NCI-H2107 (cell line): ENCODE results near the gene MRAP2.

Experiments
- DNase-seq: peaks from one replicate; lab custom pipeline; 2025; lab: John Stamatoyannopoulos, UW

Gene MRAP2, protein sequence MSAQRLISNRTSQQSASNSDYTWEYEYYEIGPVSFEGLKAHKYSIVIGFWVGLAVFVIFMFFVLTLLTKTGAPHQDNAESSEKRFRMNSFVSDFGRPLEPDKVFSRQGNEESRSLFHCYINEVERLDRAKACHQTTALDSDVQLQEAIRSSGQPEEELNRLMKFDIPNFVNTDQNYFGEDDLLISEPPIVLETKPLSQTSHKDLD

DNA sequence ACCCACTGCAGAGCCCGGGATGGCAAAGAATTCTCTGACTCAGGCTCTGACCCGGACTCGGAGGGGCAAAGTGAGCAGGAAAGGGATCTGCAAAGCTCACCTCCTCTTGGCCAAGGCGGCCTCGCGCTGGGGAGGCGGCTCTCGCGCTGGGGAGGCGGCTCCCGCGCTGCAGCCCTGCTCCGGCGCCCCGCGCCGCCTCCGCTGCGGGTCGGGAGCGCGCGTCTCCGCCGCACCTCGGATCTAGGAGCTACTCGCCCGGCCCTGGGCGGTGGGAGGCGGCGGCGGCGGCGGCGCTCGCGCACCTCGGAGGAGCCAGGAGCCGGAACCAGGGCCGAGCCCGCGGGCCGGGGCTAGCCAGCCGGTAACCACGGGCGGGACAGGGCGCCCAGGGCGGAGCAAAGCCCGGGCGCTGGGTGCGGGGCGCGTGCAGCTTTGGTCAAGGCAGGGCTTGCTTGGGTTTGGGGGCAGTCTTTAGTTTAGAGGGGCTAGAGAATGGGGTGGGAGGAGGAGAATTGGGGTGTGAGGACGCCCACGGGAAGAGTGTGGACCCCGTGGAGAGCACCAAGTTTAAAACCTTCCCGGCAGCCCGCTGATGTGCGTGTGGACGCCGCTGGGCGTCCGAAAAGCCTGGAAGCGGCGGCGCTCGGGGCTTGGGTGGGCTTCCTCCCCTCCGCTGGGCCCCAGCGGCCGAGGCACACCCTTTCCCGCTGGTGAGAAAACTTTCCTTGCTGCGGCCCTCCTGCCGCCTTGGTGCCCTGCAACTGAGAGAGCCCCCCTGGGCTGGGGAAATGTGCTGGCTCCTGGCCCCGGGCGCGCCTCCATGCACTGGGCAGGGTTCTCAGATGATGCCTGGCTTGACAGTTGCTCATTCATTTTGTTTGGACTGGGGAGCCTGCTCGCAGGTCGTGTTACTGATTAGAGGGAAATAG, at the start of gene MRAP2:
MRAP2 (plus strand) TSS at position 250 of the 929 bp plus-strand sequence. CDS start 21,547 bp downstream, outside the sequence.
- DNase-seq = peak; percentile 32

DNA sequence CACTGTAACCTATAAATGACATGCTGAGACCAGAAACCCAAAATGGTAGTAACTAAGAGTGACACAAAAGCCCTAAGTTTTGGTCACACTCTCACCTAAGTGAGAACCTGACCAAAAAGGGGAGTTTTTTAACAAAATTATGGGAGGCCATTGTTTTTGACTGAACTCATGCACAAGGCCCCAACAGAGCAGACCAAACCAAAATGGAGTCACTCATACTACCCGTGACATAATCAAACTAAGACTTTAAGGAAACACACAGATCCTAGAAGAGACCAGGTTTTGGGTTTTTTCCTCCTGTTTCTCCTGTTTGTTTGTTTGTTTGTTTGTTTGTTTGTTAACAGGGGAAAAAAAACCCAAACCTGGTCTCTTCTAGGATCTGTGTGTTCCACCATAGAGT, 49.2 kb upstream of the MRAP2 start:
- DNase-seq = no peak

DNA sequence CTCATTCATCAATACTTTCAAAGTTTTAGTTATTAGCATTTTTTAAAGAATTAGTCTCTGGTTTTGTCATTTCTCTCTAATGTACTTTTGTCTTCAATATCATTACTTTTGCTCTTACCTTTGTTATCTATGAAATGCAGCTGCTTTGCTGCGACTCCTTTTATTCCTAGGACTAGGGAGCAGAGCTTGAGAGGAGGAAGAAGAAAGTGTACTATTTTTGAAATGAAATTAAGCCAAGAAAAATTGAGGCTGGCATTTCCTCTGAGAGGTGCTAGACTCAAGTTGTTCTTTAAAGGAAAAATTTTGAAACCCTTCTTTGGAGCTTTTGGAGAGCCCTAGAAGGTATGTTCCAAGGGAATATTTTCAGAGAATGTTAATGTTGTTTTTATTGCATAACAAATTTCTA, 48.3 kb upstream of the MRAP2 start:
- DNase-seq = no peak

DNA sequence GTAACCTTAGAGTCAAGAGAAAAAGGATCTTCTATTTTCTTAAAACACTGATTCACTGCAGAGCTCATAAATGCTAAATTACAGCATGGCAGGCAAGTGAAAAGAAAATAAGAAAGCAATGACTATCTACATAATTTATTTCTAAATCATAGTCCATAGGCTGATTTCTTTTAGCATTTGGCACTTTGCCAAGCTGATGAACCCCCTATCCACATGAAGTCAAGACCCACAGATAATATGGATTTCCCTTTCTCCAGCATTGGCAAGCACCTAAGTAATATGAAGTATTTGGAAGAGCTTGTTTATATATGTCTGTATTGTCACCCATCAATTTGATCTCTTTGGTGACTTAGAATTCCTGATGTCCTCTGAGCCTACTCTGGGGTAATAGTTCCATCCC, 47.9 kb upstream of the MRAP2 start:
- no peak for DNase-seq

DNA sequence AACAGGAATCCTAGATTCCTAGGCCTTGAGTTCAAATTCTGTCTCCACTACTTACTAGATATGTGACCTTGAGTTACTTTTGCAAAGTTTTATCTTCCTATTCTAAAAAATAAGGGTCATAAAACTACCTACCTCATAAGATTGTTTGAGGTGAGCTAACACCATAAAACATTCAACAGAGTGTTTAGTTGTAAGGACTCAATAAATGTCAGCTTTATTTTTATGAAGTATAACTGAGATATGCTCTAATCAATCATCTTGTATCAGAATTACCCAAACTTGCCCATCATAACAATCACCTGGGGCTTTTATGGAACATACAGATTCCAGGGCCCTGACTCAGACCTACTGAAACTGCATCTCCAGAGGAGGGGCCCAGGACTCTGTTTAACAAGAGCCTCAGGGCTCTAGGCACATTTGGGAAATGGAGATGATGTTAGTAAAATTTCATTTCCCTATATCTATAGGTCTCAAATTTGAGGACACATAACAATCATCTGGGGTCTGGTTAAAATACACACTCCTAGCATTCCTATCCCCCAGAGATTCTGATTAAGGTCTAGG, 35.5 kb upstream of the MRAP2 start:
- DNase-seq = no peak

DNA sequence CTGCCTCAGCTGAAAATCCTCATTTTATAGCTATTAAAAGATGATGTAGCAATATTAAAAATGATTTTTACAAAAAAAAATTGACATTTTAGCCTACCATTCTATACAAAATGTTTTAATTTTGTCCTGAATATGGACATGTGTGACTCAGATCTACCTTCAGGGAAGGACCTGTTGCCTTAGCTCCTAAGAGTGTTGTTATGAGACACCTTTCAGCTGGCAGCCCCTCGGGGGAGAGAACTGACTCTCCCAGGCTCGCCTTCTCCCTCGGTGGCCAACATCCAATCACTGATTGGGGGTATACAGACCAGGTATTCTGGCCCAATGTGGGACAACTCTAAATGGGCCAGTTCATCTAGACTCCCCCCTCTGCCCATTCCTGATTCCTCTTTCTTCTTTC, 32.5 kb upstream of the MRAP2 start:
- no peak for DNase-seq

DNA sequence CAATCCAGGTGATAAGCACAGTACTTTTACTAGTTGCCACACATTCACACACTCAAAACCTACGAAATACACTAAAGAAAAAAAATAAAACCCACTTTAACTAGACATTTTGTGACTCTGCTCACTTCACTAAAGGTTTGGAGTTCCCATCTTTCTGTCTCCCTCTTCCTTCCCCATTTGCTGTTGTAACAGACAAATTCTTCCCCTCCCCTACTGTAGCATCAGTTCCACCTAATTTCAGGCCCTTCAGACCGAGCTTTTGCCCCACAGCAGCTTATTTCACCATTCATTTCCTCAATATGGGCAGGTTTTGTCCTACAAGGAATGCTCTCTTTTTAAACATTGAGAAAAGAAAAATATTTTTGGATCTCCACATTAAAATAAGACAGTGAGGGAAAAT, 31.3 kb upstream of the MRAP2 start:
- no peak for DNase-seq

DNA sequence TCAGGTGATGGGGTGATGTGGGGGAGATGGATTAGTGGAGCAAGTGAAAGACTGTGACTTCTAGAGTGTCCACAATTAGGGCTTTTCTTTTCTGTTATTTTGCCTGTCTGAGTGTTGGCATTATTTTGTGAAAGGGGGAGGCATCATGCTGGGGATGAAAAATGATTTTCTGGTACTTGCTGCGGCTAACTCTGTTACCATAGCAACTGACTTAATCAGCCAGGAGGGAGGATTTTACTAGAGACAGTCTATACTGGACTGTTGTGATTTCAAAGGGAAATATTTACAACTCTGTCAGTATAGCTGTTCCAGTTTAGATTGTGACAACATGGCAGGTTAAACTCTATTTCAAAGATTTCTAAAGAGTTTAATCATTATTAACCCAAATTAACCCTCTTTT, 30.4 kb upstream of the MRAP2 start:
- no peak for DNase-seq

DNA sequence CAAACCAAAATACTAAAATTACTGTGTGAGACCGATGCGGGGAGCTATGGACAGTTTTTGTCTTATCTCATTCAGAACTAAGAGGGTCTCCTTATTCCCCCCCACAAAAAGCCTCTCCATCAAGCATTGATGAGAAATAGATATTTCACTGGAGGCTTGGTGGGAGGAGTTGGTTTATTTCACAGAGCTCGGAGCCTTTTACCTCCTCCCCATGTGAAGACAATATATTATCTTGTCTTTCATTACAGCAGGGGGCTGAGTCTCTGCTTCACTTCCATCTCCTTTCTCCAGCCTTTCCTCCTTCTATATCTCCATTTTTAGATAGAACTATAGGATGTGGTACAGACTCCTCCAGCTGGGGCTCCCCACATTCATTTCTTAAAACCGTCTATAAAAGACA, 29.9 kb upstream of the MRAP2 start:
- no peak for DNase-seq

DNA sequence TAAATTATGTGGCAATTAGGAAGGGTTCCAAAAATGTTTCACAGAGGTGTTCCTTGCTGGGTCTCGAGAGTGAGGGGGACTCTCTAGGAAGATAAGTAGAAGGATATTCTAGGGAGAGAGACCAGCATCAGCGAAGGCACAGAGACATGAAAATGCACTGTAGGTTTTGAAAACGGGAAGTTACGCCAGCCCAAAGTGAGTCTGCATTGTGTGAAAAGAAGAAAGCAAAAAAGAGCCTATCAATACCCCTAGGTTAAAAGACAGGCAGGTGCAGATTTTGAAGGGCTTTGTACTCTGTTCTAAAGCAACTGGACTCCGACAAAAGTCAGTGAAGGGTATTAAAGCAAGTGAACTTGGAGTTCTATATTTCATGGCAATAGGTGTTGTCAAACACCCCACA, 25.7 kb upstream of the MRAP2 start:
- no peak for DNase-seq

DNA sequence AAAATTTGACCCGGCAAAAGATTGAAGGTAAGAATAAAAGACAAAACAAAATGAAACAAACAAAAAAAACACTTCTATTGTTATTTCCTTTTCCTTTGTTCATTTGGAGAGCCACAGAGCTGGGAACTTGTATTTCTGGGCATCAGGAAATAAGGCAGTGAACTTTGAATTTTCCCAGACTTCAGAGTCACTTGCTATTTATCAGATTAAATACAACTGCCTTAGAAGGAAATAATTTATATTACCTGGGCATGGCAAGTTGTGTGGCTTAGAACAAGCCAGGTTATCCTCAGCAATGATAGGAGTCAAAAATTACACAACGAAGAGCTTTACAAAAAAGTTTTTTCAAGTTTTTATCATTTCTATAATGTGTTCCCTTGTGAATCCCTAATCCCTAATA, 20.2 kb upstream of the MRAP2 start:
- DNase-seq = no peak

DNA sequence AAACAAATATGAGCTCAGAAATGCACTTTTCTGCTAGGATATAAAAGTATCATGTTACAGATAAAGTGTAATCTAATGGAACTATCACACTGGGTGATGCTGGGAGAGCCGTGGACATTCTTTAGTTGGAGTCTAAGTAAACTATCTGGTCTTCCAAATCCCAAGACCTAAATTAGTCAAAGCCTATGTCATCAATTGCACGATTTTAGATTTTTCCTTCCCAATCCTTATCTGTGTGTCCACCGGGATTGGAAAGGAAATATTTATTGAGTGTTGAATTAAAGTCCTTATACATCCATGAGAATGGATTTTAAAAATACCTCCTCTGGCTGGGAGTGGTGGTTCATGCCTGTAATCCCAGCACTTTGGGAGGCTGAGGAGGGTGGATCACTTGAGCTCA, 19.6 kb upstream of the MRAP2 start:
- DNase-seq = no peak

DNA sequence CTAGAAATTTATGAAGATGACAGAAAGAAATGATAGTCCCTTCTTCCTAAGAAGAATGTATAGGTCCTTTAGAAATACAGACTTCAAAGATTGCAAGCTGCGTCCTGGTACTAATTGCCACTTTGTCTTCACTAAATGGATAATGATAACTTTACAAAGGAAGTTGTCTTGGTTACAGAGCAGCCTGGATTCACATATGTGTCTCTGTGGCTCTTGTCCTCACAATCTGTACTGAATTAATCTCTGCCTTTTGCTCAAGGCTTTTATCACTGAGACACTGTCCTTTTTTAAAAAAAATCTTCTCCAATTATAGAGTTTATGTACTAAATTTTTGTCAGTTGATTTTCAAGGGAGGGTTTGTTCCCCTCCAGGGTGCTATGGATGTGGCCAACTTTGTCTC, 17.5 kb upstream of the MRAP2 start:
- DNase-seq = no peak

DNA sequence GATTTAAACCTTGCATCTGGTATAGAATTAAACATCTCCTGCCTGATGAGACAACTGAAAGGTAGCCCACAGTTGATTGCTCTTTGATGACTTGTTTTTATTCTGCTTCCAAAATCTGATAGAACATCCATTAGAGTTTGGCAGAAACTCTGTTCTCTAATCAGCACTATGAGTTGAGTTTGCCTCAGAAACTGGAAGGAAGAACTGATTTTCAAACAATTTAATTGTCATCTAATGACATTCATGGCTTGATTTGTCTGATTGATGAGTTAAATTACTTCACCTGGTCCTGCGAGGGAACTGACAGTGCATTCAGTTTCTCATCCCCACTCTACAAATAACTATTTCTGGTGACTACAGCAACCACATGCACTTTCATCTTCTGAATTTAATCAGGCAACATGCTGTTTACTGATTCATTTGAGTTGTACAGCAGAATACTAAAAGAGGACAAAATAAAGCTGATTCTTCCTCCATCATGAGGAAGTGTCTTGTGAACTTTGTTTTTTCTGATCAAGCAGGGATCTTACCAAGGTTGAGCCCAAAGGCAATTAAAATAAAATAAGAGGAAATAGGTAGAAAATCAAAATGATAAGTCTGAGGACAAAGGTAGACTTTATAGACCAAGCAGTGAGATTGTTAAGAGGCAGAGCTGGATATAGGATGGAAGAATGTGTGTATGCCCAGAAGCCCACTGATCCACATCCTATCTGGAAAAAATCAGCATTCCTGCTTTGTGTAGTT, 15.7 kb upstream of the MRAP2 start:
- no peak for DNase-seq

DNA sequence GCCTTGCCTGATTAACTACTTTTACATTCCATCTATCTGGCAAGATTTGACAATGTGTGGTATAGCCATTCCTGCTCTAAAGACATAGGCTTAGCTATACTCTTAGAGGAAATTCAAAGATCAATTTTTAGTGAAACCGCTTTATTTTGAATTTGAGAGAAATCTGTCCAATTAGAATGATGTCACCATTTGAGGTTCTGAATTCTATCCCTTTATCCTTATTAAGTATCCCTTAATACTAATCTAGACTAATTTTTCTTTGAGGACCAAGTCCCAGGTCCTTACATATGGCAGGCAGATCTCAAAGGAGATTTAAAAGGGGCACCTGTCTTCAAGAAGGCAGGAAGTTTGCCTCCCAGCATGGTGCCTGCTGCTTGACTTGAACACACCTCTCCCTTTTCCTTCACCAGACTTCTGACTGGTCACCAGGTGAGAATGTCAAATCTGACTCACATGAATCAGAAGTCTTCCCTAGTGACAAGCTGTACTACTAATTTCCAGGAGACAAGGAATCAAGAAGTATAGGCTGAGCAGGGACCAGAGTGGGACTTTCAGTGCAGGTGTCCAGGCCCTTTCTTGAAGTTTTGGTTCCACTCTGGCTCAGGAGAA, 15.0 kb upstream of the MRAP2 start:
- no peak for DNase-seq

DNA sequence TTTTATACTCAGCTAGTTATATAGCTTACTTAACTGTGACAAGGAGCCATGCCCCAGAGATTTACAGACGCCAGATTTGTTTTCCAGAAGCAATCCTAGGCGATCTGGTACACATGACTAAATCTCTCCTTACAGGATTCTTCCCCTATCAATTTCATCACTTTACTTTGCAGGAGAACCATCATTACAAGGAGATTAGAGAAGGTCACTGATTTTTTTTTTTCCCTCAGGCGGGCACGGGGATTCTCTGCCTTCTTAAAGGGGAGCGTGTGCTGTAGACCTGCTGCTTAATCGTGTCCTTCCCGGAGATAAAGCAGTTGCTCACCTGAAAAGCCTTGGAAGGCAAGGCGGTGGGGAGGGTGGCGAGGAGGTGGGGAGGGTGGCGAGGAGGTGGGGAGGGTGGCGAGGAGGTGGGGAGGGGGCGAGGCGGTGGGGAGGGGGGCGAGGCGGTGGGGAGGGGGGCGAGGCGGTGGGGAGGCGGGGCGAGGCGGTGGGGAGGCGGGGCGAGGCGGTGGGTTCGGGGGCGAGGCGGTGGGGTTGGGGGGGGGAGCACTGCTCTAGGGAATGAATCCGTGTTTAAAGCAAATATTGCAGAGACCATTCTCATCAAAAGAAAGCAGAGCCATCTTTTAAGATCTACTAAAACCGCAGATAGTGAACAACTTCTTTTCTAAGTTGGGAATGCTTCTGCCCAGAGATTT, 14.3 kb upstream of the MRAP2 start:
- no peak for DNase-seq

DNA sequence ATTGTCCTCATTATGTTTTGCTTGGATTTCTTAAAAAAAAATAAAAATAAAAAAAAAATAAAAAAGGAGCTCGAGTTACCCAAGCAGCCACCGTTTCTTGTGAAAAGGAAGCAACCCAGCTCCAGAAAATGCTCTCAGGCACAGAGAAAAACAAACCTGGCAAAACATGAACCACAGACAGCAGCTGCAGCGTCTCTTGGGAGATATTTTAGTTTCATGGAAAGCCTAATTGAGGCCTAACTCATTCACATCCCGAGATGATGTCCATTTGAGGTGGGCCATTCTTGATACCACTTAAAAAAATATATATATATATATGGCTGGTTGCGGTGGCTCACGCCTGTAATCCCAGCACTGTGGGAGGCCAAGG, 13.7 kb upstream of the MRAP2 start:
- no peak for DNase-seq

DNA sequence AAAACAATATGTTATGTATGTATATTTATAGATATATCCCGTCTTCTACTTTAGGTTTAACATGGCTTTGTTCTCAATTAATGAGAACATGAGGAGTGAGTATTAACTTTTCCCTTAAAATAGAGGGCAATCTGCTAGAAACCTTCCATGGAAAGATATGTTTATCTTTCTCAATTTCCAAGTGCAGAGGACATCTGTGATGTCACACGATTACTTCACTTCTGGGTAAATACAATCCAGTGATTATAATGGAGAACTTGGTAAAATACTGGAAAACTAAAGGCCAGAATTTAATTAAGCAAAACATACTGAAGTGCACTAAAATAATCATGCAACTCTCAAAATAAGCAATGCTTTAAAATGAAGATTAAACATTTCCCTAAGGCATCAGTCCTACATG, 11.9 kb upstream of the MRAP2 start:
- DNase-seq = no peak

DNA sequence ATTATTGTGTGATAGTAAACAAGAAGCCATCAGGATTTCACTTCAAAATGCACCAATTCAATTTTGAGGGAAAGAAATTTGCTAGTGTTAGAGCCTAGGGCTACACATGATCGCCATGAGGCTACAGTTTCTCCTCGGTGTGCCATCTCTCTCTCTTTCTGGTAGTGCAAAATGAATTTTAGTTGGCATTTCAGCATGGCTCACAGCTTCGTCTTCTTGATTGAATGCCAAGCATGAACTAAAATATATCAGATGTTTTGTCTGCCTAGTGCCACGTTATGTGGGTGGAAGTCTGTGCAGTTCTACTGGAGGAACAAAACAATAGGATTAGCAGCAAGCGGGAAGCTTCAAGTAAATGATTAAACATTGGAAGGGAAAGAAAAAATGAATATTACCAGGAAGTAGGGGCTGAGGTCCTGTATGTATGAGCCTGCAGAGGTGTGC, 6.8 kb upstream of the MRAP2 start:
- no peak for DNase-seq

DNA sequence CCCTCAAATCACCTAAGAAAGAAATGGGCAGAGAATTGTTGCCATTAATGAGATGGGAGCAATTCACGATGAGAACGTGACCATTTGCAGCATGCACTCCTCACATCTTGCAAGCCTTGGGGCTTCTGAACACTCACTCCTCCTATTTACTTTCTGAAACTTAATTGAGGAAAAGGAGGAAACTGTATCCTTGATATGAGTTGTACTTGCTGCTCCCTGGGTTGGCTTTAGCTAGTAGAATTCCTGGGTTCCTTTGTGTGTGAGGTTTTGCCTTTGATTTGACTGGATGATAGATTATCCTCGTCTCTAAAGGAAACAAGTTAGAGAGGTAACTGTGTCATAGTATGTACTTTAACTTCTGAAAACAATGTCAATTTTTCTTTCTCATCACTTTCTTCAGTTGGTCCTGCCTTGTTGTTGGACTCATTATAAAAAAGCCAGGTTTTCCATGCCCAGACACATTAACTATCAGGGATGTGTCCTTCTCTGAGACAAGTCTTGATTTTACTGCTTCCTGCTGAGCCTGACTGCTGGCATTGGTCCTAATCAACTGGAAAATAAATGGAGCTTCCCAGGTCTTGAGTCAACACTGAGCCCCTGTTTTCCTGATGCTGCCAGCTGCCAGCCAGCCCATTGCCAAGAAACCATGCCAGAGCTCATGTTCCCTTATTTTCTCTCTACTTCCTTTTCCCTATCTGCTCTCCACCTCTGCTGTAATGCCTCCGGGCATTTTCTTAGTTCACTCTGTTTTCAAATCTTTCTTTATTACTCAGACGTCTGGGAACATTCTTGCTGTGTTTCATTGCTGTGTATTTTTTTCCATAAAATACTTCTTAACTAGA, 6.0 kb upstream of the MRAP2 start:
- peak; percentile 28 for DNase-seq

DNA sequence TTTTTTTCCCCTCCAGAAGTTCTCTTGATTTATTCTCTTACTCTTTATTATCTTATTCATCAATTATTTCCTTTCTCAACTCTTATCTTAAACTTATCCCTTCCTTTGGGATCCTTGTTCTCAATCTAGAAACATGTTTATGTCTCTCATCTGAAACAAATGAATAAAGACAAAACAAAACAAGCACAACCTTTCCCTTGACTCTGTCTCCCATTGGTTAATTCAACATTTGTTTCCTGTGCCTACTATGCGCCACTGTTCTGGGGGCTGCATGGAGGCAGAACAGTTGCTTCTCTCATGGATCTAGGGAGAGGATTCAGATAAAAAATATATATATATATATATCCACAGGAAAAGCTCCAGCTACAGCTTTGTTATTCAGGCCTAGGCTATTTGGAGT, 5.2 kb upstream of the MRAP2 start:
- no peak for DNase-seq
